Nephron (organoid): ENCODE measurements around the gene NOC4L.

ENCODE experiments used
- H3K27ac Mint-ChIP-seq, 3 experiments: 2 replicates each; pipeline ENCODE4 v1.8.0; 2020; ENCODE audit warnings: mixed read lengths in 3 of 3, mild to moderate bottlenecking in 2 of 3, moderate library complexity in 1 of 3
- H3K27me3 Mint-ChIP-seq: 2 replicates; pipeline ENCODE4 v1.8.0; 2021; ENCODE audit warnings: low read depth, mild to moderate bottlenecking, moderate library complexity, mixed read lengths
- H3K36me3 Mint-ChIP-seq: 2 replicates; pipeline ENCODE4 v1.8.0; 2020; ENCODE audit warnings: low read depth, mixed read lengths
- H3K4me1 Mint-ChIP-seq: 2 replicates; pipeline ENCODE4 v1.8.0; 2020; ENCODE audit warnings: mixed read lengths
- H3K4me3 Mint-ChIP-seq, 3 experiments: 2 replicates each; pipeline ENCODE4 v1.8.0; 2020; ENCODE audit warnings: mild to moderate bottlenecking in 3 of 3, mixed read lengths in 3 of 3, moderate library complexity in 2 of 3
- H3K9me3 Mint-ChIP-seq: 2 replicates; pipeline ENCODE4 v1.8.0; 2020; ENCODE audit warnings: mixed read lengths
- CTCF ChIP-seq, 3 experiments: fragments of 200-600 bp; sonication (generic); IDR thresholded peaks; one replicate each; pipeline ENCODE4 v1.5.0; 2021; ENCODE audit warnings: antibody characterized with exemption in 3 of 3; ENCODE audit not compliant: unreplicated experiment in 3 of 3

Gene NOC4L

GRCh38 chr12:132170637-132171292, 26.5 kb downstream of the NOC4L start:
- H3K27me3 Mint-ChIP-seq = peaks cover 44% of the 10 kb centered on the region
- H3K4me1 Mint-ChIP-seq = no peaks in the 10 kb centered on the region
- no peaks in the 10 kb centered on the region for H3K9me3 Mint-ChIP-seq
- TF ChIP-seq CTCF (IDR thresholded peaks at IDR 0.05; ENCODE audit: unreplicated experiment in 3 of 3) = no peak
- H3K4me3 Mint-ChIP-seq = no peak overlapping the region
- H3K27ac Mint-ChIP-seq = no peak overlapping the region
- H3K36me3 Mint-ChIP-seq = no peaks in the 10 kb centered on the region

GRCh38 chr12:132171293-132171967, 27.2 kb downstream of the NOC4L start:
- Mint-ChIP-seq H3K4me3 (no peak overlapping the region), H3K27me3 (peaks cover 48% of the 10 kb centered on the region), H3K36me3 (no peaks in the 10 kb centered on the region), H3K4me1 (no peaks in the 10 kb centered on the region), H3K27ac (no peak overlapping the region), H3K9me3 (no peaks in the 10 kb centered on the region)
- no peak for TF ChIP-seq CTCF (IDR thresholded peaks at IDR 0.05; ENCODE audit: unreplicated experiment in 3 of 3)

- H3K4me1 Mint-ChIP-seq = peaks cover 3% of the 10 kb centered on the region
- H3K27me3 Mint-ChIP-seq = peaks cover 52% of the 10 kb centered on the region
- no peak overlapping the region for H3K27ac Mint-ChIP-seq
- no peaks in the 10 kb centered on the region for H3K36me3 Mint-ChIP-seq
- no peak overlapping the region for H3K4me3 Mint-ChIP-seq
- no peaks in the 10 kb centered on the region for H3K9me3 Mint-ChIP-seq
- TF ChIP-seq CTCF (IDR thresholded peaks at IDR 0.05; ENCODE audit: unreplicated experiment in 3 of 3) = no peak
Measured at GRCh38 chr12:132171968-132172521, 27.8 kb downstream of the NOC4L start.

GRCh38 chr12:132172619-132173018, 28.4 kb downstream of the NOC4L start:
- Mint-ChIP-seq H3K27me3 (peaks cover 48% of the 10 kb centered on the region), H3K27ac (no peak overlapping the region), H3K4me1 (peaks cover 5% of the 10 kb centered on the region), H3K4me3 (no peak overlapping the region), H3K9me3 (no peaks in the 10 kb centered on the region), H3K36me3 (no peaks in the 10 kb centered on the region)
- TF ChIP-seq CTCF (IDR thresholded peaks at IDR 0.05; ENCODE audit: unreplicated experiment in 3 of 3) = no peak

GRCh38 chr12:132173135-132174014, 29.1 kb downstream of the NOC4L start:
- Mint-ChIP-seq H3K27ac (no peak overlapping the region), H3K36me3 (no peaks in the 10 kb centered on the region), H3K9me3 (no peaks in the 10 kb centered on the region), H3K4me1 (peaks cover 7% of the 10 kb centered on the region), H3K4me3 (no peak overlapping the region), H3K27me3 (peaks cover 52% of the 10 kb centered on the region)
- TF ChIP-seq CTCF (IDR thresholded peaks at IDR 0.05; ENCODE audit: unreplicated experiment in 3 of 3) = no peak
